GM23338 (cell line): ENCODE measurements around the gene SULF2.

Experiments used
- CREB1 ChIP-seq: fragments of 250-450 bp; sonication (Bioruptor Pico); IDR thresholded peaks from 2 replicates; pipeline ENCODE4 v1.5.0; 2020; ENCODE audit warnings: low read depth, mild to moderate bottlenecking, moderate library complexity
- ETS1 ChIP-seq: IDR thresholded peaks from 2 replicates; pipeline ENCODE4 v1.6.1; 2016; ENCODE audit warnings: antibody characterized with exemption
- EZH2 ChIP-seq: fragments of 200-600 bp; sonication (generic); IDR thresholded peaks from one replicate; pipeline ENCODE4 v1.8.0; 2017; ENCODE audit warnings: antibody characterized with exemption, mild to moderate bottlenecking, low read depth; ENCODE audit not compliant: unreplicated experiment
- EZH2phosphoT487 ChIP-seq: fragments of 200-600 bp; sonication (generic); IDR thresholded peaks from one replicate; pipeline ENCODE4 v1.8.1; 2018; ENCODE audit warnings: antibody characterized with exemption; ENCODE audit not compliant: unreplicated experiment
- JUNB ChIP-seq: IDR thresholded peaks from one replicate; pipeline ENCODE4 v1.6.1; 2016; ENCODE audit warnings: antibody characterized with exemption; ENCODE audit not compliant: unreplicated experiment
- POLR2AphosphoS5 ChIP-seq: IDR thresholded peaks from 2 replicates; pipeline ENCODE4 v1.6.1; 2016; ENCODE audit warnings: antibody characterized with exemption, low read depth
- REST ChIP-seq: IDR thresholded peaks from one replicate; pipeline ENCODE4 v1.6.1; 2018; ENCODE audit warnings: antibody characterized with exemption; ENCODE audit not compliant: unreplicated experiment
- STAT1 ChIP-seq: IDR thresholded peaks from one replicate; pipeline ENCODE4 v1.6.1; 2016; ENCODE audit warnings: antibody characterized with exemption; ENCODE audit not compliant: unreplicated experiment
- ZNF114 ChIP-seq: fragments of 250-450 bp; sonication (Bioruptor Pico); IDR thresholded peaks from 2 replicates; pipeline ENCODE4 v1.5.0; 2020; ENCODE audit warnings: mild to moderate bottlenecking, moderate library complexity
- ZNF331 ChIP-seq: fragments of 250-450 bp; sonication (Bioruptor Pico); IDR thresholded peaks from 2 replicates; pipeline ENCODE4 v1.5.0; 2020; ENCODE audit warnings: low read depth, mild to moderate bottlenecking, moderate library complexity
- TF ChIP-seq, protein P1 (sequence below), 2 experiments: fragments of 200-600 bp in 1 of 2; sonication (generic) in 1 of 2; conservative IDR thresholded peaks; 2 replicates each; pipeline versions ENCODE4 v1.5.1 to v1.6.1; 2016 to 2017; ENCODE audit warnings: antibody characterized with exemption in 2 of 2, low read depth in 2 of 2, mild to moderate bottlenecking in 2 of 2, moderate library complexity in 1 of 2
- TF ChIP-seq, protein P2 (sequence below): fragments of 250-450 bp; sonication (Bioruptor Pico); IDR thresholded peaks from 2 replicates; pipeline ENCODE4 v1.5.0; 2020; ENCODE audit warnings: mild to moderate bottlenecking, moderate library complexity

DNA sequence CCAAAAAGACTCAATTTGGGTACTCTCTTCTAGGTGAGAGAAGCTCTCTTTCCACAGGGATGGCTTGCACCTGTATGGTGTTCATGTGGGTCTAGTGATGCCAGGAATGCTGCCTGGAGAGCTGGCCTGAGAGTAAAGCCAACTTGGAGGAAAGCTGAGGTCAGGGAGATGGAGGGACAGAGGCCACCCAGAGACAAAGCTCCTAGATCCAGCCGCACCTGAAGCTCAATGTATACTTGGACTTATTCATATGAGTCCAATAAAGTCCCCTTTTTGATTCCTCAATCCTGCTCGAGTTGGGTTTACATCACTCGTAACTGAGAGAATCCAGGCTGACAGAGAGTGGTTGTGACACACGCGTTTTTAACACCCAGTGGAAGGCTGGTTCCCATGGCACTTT lies 33.8 kb downstream of the SULF2 start:
- TF ChIP-seq, protein P1, sequence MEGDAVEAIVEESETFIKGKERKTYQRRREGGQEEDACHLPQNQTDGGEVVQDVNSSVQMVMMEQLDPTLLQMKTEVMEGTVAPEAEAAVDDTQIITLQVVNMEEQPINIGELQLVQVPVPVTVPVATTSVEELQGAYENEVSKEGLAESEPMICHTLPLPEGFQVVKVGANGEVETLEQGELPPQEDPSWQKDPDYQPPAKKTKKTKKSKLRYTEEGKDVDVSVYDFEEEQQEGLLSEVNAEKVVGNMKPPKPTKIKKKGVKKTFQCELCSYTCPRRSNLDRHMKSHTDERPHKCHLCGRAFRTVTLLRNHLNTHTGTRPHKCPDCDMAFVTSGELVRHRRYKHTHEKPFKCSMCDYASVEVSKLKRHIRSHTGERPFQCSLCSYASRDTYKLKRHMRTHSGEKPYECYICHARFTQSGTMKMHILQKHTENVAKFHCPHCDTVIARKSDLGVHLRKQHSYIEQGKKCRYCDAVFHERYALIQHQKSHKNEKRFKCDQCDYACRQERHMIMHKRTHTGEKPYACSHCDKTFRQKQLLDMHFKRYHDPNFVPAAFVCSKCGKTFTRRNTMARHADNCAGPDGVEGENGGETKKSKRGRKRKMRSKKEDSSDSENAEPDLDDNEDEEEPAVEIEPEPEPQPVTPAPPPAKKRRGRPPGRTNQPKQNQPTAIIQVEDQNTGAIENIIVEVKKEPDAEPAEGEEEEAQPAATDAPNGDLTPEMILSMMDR (conservative IDR thresholded peaks at IDR 0.05; ENCODE audit: low read depth in 2 of 2): no peak
- TF ChIP-seq EZH2: no peak
- TF ChIP-seq REST: no peak
- no peak for TF ChIP-seq EZH2phosphoT487
- TF ChIP-seq POLR2AphosphoS5: no peak
- TF ChIP-seq JUNB: no peak
- no peak for TF ChIP-seq CREB1 (CRISPR knock-in tag)
- TF ChIP-seq ETS1: no peak
- TF ChIP-seq STAT1: no peak
- TF ChIP-seq, protein P2, sequence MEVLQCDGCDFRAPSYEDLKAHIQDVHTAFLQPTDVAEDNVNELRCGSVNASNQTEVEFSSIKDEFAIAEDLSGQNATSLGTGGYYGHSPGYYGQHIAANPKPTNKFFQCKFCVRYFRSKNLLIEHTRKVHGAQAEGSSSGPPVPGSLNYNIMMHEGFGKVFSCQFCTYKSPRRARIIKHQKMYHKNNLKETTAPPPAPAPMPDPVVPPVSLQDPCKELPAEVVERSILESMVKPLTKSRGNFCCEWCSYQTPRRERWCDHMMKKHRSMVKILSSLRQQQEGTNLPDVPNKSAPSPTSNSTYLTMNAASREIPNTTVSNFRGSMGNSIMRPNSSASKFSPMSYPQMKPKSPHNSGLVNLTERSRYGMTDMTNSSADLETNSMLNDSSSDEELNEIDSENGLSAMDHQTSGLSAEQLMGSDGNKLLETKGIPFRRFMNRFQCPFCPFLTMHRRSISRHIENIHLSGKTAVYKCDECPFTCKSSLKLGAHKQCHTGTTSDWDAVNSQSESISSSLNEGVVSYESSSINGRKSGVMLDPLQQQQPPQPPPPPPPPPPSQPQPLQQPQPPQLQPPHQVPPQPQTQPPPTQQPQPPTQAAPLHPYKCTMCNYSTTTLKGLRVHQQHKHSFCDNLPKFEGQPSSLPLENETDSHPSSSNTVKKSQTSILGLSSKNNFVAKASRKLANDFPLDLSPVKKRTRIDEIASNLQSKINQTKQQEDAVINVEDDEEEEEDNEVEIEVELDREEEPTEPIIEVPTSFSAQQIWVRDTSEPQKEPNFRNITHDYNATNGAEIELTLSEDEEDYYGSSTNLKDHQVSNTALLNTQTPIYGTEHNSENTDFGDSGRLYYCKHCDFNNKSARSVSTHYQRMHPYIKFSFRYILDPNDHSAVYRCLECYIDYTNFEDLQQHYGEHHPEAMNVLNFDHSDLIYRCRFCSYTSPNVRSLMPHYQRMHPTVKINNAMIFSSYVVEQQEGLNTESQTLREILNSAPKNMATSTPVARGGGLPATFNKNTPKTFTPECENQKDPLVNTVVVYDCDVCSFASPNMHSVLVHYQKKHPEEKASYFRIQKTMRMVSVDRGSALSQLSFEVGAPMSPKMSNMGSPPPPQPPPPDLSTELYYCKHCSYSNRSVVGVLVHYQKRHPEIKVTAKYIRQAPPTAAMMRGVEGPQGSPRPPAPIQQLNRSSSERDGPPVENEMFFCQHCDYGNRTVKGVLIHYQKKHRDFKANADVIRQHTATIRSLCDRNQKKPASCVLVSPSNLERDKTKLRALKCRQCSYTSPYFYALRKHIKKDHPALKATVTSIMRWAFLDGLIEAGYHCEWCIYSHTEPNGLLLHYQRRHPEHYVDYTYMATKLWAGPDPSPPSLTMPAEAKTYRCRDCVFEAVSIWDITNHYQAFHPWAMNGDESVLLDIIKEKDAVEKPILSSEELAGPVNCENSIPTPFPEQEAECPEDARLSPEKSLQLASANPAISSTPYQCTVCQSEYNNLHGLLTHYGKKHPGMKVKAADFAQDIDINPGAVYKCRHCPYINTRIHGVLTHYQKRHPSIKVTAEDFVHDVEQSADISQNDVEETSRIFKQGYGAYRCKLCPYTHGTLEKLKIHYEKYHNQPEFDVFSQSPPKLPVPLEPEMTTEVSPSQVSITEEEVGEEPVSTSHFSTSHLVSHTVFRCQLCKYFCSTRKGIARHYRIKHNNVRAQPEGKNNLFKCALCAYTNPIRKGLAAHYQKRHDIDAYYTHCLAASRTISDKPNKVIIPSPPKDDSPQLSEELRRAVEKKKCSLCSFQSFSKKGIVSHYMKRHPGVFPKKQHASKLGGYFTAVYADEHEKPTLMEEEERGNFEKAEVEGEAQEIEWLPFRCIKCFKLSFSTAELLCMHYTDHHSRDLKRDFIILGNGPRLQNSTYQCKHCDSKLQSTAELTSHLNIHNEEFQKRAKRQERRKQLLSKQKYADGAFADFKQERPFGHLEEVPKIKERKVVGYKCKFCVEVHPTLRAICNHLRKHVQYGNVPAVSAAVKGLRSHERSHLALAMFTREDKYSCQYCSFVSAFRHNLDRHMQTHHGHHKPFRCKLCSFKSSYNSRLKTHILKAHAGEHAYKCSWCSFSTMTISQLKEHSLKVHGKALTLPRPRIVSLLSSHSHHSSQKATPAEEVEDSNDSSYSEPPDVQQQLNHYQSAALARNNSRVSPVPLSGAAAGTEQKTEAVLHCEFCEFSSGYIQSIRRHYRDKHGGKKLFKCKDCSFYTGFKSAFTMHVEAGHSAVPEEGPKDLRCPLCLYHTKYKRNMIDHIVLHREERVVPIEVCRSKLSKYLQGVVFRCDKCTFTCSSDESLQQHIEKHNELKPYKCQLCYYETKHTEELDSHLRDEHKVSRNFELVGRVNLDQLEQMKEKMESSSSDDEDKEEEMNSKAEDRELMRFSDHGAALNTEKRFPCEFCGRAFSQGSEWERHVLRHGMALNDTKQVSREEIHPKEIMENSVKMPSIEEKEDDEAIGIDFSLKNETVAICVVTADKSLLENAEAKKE (CRISPR knock-in tag): no peak
- TF ChIP-seq ZNF114 (CRISPR knock-in tag): no peak
- TF ChIP-seq ZNF331: no peak
